Measurements from ENCODE around the gene DIRAS2.

The DIRAS2 gene

DNA sequence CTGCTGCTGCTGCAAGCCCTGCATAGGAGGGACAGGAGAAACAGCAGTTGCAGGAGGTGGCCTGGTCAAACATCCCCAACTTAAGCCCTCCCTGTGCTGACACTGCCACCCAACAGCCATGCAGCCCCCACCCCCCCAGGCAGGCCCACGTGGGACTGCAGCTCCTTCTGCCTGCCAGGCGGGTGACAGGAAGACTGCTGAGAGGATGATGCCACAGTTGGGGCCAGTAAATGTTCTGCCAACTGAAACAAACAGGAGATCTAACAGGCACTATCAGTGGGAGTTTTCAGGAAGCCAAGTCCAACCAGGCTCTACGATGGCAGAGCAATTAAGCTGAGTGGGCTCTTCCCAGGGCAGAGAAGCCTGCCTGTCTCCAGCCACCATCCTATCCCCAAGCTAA lies 31.1 kb downstream of the DIRAS2 start:
- Histone ChIP-seq H3K4me3 (ENCODE audit: low read depth, low read length) (no peak overlapping the region), H3K27ac (ENCODE audit: extremely low read depth, low read depth, low read length) (no peak overlapping the region), H3K9me3 (ENCODE audit: control insufficient read depth, insufficient read depth, low read depth, low read length) (no peaks in the 10 kb centered on the region), H3K36me3 (ENCODE audit: control insufficient read depth in 2 of 2, insufficient read depth in 1 of 2, low read length in 2 of 2) (no peaks in the 10 kb centered on the region), H3K4me1 (ENCODE audit: control insufficient read depth, insufficient read depth, low read length) (no peaks in the 10 kb centered on the region)
- no peak for TF ChIP-seq ZBTB48 (tag by site-specific recombination; IDR thresholded peaks at IDR 0.05)
- CTCF ChIA-PET = interaction anchor here (0.7 kb wide), 1 partner anchor 28 kb away, joined by 3 read pairs; no protein-coding TSS in a partner anchor
- POLR2A ChIA-PET = no interaction called here

DNA sequence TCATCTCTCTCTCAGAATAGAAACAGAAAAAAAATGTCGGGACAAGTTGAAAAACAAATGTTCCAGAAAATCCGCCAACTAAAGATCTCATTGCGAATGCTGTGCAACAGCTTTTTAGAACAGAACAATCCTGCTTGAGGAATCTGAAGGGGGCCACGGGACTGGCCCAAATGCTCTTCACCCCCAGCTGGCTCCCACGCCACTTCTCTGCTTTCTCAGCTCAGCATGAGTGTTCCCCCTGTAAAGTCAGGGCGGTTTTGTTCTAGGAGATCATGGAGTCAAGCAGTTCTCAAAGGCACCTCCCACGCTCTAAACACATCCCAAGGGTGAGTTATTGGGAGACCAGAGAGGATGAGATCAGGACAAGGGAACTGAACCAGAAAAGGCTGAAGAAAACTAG lies 31.5 kb downstream of the DIRAS2 start:
- H3K9me3 ChIP-seq (ENCODE audit: control insufficient read depth, insufficient read depth, low read depth, low read length) = no peaks in the 10 kb centered on the region
- POLR2A ChIA-PET = no interaction called here
- H3K4me1 ChIP-seq (ENCODE audit: control insufficient read depth, insufficient read depth, low read length) = no peaks in the 10 kb centered on the region
- CTCF ChIA-PET = interaction anchor here (0.7 kb wide), 1 partner anchor 29 kb away, joined by 3 read pairs; no protein-coding TSS in a partner anchor
- H3K4me3 ChIP-seq (ENCODE audit: low read depth, low read length) = no peak overlapping the region
- H3K27ac ChIP-seq (ENCODE audit: extremely low read depth, low read depth, low read length) = no peak overlapping the region
- no peaks in the 10 kb centered on the region for H3K36me3 ChIP-seq (ENCODE audit: control insufficient read depth in 2 of 2, insufficient read depth in 1 of 2, low read length in 2 of 2)
- TF ChIP-seq GLI4 (tag by site-specific recombination; IDR thresholded peaks at IDR 0.05) (no peak), ZNF792 (tag by site-specific recombination; IDR thresholded peaks at IDR 0.05) (no peak), KLF9 (tag by site-specific recombination; IDR thresholded peaks at IDR 0.05; ENCODE audit: low read depth) (no peak), OVOL3 (tag by site-specific recombination; IDR thresholded peaks at IDR 0.05) (no peak), BCL11A (tag by site-specific recombination; IDR thresholded peaks at IDR 0.05; ENCODE audit: low read depth) (no peak), SP7 (tag by site-specific recombination; IDR thresholded peaks at IDR 0.05) (no peak)
- TF ChIP-seq, protein P1, sequence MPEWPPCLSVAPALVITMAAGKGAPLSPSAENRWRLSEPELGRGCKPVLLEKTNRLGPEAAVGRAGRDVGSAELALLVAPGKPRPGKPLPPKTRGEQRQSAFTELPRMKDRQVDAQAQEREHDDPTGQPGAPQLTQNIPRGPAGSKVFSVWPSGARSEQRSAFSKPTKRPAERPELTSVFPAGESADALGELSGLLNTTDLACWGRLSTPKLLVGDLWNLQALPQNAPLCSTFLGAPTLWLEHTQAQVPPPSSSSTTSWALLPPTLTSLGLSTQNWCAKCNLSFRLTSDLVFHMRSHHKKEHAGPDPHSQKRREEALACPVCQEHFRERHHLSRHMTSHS (tag by site-specific recombination; IDR thresholded peaks at IDR 0.05) = no peak
- TF ChIP-seq, protein P2, sequence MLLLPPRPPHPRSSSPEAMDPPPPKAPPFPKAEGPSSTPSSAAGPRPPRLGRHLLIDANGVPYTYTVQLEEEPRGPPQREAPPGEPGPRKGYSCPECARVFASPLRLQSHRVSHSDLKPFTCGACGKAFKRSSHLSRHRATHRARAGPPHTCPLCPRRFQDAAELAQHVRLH (tag by site-specific recombination; IDR thresholded peaks at IDR 0.05) = no peak
- TF ChIP-seq, protein P3, sequence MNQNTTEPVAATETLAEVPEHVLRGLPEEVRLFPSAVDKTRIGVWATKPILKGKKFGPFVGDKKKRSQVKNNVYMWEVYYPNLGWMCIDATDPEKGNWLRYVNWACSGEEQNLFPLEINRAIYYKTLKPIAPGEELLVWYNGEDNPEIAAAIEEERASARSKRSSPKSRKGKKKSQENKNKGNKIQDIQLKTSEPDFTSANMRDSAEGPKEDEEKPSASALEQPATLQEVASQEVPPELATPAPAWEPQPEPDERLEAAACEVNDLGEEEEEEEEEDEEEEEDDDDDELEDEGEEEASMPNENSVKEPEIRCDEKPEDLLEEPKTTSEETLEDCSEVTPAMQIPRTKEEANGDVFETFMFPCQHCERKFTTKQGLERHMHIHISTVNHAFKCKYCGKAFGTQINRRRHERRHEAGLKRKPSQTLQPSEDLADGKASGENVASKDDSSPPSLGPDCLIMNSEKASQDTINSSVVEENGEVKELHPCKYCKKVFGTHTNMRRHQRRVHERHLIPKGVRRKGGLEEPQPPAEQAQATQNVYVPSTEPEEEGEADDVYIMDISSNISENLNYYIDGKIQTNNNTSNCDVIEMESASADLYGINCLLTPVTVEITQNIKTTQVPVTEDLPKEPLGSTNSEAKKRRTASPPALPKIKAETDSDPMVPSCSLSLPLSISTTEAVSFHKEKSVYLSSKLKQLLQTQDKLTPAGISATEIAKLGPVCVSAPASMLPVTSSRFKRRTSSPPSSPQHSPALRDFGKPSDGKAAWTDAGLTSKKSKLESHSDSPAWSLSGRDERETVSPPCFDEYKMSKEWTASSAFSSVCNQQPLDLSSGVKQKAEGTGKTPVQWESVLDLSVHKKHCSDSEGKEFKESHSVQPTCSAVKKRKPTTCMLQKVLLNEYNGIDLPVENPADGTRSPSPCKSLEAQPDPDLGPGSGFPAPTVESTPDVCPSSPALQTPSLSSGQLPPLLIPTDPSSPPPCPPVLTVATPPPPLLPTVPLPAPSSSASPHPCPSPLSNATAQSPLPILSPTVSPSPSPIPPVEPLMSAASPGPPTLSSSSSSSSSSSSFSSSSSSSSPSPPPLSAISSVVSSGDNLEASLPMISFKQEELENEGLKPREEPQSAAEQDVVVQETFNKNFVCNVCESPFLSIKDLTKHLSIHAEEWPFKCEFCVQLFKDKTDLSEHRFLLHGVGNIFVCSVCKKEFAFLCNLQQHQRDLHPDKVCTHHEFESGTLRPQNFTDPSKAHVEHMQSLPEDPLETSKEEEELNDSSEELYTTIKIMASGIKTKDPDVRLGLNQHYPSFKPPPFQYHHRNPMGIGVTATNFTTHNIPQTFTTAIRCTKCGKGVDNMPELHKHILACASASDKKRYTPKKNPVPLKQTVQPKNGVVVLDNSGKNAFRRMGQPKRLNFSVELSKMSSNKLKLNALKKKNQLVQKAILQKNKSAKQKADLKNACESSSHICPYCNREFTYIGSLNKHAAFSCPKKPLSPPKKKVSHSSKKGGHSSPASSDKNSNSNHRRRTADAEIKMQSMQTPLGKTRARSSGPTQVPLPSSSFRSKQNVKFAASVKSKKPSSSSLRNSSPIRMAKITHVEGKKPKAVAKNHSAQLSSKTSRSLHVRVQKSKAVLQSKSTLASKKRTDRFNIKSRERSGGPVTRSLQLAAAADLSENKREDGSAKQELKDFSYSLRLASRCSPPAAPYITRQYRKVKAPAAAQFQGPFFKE (tag by site-specific recombination; IDR thresholded peaks at IDR 0.05; ENCODE audit: borderline replicate concordance) = no peak

DNA sequence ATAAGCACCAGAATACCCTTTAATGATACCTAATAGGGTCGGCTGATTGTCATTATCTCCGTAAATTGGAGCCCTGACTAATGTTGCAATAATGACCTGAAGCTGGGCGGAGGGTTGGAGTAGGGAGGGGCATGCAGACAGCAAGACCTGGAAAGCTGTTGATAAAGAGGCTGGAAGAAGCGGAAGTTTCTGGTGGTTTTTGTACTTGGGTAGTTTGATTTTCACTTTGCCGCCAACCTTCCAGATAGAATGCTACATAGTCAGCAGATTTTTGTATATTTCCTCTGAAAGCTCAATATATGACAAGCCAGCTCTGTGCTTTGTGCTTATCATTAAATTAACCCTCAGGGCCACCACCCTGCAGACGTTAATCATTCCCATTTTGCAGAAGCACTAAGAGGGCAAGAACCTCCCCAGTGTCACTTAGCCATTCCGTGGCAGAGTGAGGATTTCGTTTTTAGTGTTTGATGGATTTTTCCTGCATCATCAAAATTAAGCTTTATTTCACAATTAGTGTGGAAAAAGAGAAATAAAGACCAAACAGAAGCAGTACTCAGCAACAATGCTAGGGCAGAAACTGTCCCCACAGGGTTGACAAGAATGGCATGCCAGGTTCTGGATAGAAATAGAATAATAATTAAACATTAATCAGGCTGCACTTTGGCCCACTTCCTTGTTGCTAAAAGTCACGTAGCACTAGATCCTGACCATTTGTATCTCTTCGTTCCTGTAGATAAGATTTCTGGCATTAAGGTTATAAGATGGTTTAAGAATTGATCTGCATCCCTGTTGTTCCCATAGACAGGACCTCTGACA lies 34.7 kb downstream of the DIRAS2 start:
- no peak overlapping the region for H3K4me3 ChIP-seq (ENCODE audit: low read depth, low read length)
- ChIA-PET POLR2A (no interaction called here), CTCF (interaction anchor here (0.5 kb wide), 1 partner anchor 1751 kb away, joined by 6 read pairs; no protein-coding TSS in a partner anchor)
- H3K27ac ChIP-seq (ENCODE audit: extremely low read depth, low read depth, low read length) = no peak overlapping the region
- TF ChIP-seq ZSCAN16 (tag by site-specific recombination; IDR thresholded peaks at IDR 0.05) = no peak
- TF ChIP-seq ZBTB1 (tag by site-specific recombination; IDR thresholded peaks at IDR 0.05) = no peak
- H3K36me3 ChIP-seq (ENCODE audit: control insufficient read depth in 2 of 2, insufficient read depth in 1 of 2, low read length in 2 of 2) = no peaks in the 10 kb centered on the region
- no peaks in the 10 kb centered on the region for H3K9me3 ChIP-seq (ENCODE audit: control insufficient read depth, insufficient read depth, low read depth, low read length)
- no peaks in the 10 kb centered on the region for H3K4me1 ChIP-seq (ENCODE audit: control insufficient read depth, insufficient read depth, low read length)

Measured in HEK293 (cell line).